ENCODE measurements around the gene PNMA6A.
"Not testable (repeated sequence)": the region's sequence is repeated elsewhere in the genome, so short reads cannot be mapped to it uniquely, and the experiment has no call there.

PNMA6A gene

DNA sequence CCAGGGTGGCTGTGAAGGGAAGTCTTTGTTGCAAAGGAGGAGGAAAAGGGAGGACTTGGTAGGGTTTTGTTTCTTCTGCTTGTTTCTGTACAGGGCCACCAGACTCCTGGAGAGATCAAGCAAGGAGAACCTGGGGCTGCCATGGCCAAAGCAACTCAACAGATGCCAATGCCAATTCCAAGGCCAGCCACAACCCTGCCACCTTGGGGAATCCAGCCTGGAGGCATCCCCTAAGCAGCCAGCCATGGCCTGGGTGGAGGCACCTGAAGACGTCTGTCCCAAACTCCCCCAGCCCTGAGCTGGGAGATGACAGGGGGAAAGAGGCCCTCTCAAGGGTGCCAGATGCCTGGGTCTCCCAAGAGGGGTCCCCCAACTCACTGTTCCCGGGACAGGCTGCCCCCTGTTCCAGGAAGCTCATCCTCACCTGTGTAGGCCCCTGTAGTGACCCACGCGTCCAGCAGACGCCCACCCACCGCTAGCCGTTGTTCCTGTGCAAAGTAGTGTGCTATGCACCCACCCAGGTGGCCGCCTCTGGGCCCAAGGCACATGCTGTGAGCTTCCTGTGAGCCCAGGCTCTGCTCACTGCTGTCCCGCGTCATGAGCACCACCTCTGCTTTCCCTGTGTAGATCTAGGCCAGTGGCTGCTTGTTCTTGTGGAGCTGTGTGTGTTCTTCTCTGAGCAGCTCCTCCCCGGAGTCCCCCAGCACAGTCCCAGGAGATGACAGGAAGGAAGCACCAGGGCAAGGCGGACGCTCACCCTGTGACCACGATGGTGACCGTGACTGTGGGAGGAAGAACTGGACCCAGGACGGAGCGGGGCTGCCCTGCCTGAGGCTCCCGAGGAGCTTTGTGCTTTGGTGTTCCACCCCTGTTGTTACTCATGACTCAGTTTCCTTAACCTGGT, 12.8 kb upstream of the PNMA6A start:
- H3K27me3 ChIP-seq (ENCODE audit: control insufficient read depth, insufficient read depth, low read length), result peaks cover 9% of the 10 kb centered on the region
- peaks cover 10% of the 10 kb centered on the region for H3K9me3 ChIP-seq (ENCODE audit: control insufficient read depth, low read depth, low read length)

DNA sequence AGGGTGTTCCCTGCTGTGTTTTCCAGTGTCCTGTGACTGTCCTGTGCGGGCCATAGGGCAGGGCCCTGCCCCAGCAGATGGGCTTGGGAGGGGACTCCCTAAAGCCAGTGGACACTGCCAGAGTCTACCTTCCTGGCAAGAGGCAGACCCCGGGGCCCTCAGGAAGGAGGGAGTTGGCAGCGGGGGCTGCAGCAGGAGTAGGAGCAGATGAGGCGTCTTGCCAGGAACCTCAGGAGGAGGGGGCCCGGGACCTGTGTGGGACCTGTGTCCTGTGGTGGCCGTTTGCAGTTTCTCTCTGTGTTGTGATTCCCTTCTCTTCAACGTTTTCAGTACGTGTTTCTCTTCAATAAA, 12.2 kb upstream of the PNMA6A start:
- H3K9ac ChIP-seq (ENCODE audit: low read length), result no peak overlapping the region
- H3K27ac ChIP-seq (ENCODE audit: low read length), result no peak overlapping the region
- no peaks in the 10 kb centered on the region for H3K36me3 ChIP-seq (ENCODE audit: control insufficient read depth, low read depth, low read length)
- peaks cover 6% of the 10 kb centered on the region for H3K4me1 ChIP-seq (ENCODE audit: control insufficient read depth, low read depth, low read length)
- peaks cover 9% of the 10 kb centered on the region for H3K27me3 ChIP-seq (ENCODE audit: control insufficient read depth, insufficient read depth, low read length)
- no peak overlapping the region for H3K4me3 ChIP-seq (ENCODE audit: low read length)
- H3K9me3 ChIP-seq (ENCODE audit: control insufficient read depth, low read depth, low read length), result peaks cover 12% of the 10 kb centered on the region

More for the DNA sequence above, 12.8 kb upstream of the PNMA6A start:
- Histone ChIP-seq H3K36me3 (ENCODE audit: control insufficient read depth, low read depth, low read length) (no peaks in the 10 kb centered on the region), H3K4me1 (ENCODE audit: control insufficient read depth, low read depth, low read length) (peaks cover 6% of the 10 kb centered on the region), H3K4me3 (ENCODE audit: low read length) (no peak overlapping the region), H3K9ac (ENCODE audit: low read length) (no peak overlapping the region), H3K27ac (ENCODE audit: low read length) (no peak overlapping the region)

DNA sequence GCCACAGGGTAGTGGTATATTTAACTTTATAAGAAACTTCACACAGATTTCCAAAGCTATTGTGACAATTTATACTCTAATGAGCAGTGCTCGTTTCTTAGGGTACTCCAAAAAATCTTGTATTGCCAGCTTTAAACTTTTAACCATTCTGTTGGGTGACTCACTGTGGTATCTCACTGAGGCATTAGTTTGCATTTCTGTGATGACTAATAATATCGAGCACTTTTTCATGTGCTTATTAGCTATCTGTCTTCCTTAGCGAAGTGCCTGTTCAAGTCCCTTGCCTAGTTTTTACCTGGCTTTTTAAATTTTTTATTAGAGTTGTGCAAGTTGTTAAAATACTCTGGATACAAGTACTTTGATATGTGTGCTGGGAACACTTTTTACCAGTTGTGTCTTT, 10.5 kb upstream of the PNMA6A start:
- H3K4me1 ChIP-seq (ENCODE audit: control insufficient read depth, low read depth, low read length), result peaks cover 6% of the 10 kb centered on the region
- H3K9ac ChIP-seq (ENCODE audit: low read length), result no peak overlapping the region
- H3K27ac ChIP-seq (ENCODE audit: low read length), result no peak overlapping the region
- no peak overlapping the region for H3K4me3 ChIP-seq (ENCODE audit: low read length)
- no peaks in the 10 kb centered on the region for H3K36me3 ChIP-seq (ENCODE audit: control insufficient read depth, low read depth, low read length)
- peaks cover 6% of the 10 kb centered on the region for H3K27me3 ChIP-seq (ENCODE audit: control insufficient read depth, insufficient read depth, low read length)
- peaks cover 14% of the 10 kb centered on the region for H3K9me3 ChIP-seq (ENCODE audit: control insufficient read depth, low read depth, low read length)

DNA sequence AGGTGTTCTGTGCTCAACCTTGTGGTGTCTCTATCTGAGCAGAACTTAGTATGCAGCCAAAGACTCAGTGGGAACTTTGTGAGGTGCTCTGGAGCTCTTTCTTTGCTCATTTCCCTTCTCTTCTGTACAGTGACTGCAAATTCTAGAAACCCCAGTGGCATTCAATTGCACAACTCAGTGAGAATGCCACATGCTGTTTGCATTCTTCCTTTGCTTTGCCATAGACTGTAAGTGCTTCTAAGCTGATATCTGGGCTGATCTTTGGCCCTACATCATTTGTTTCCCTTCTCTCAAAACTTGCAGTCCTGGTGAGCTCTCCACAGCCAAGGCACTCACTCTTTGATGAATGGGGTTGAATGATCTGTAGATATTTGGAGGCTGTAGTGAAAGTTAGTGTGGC, 8.9 kb upstream of the PNMA6A start:
- H3K4me3 ChIP-seq (ENCODE audit: low read length), result no peak overlapping the region
- no peak overlapping the region for H3K27ac ChIP-seq (ENCODE audit: low read length)
- no peaks in the 10 kb centered on the region for H3K27me3 ChIP-seq (ENCODE audit: control insufficient read depth, insufficient read depth, low read length)
- no peak overlapping the region for H3K9ac ChIP-seq (ENCODE audit: low read length)
- H3K9me3 ChIP-seq (ENCODE audit: control insufficient read depth, low read depth, low read length), result peaks cover 14% of the 10 kb centered on the region
- H3K36me3 ChIP-seq (ENCODE audit: control insufficient read depth, low read depth, low read length), result no peaks in the 10 kb centered on the region
- peaks cover 6% of the 10 kb centered on the region for H3K4me1 ChIP-seq (ENCODE audit: control insufficient read depth, low read depth, low read length)

DNA sequence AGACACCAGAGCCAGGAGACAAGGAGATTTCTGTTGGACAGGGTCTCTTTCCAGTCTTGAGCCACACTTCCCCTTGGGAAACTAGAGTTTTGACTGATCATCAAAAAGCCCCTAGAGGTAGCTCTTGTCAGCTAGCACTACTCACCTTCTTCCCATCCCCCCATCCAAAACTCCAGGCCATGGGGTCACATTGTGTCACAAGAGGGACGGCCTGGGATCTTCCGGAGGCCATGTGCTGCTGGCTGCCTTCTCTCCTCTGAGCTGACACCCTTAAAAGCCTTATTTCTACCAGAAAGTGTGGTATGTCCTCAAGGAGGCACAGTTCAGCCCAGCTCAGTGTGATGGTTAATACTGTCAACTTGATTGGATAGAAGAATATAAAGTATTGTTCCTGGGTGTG, 8.2 kb upstream of the PNMA6A start:
- Histone ChIP-seq H3K27me3 (ENCODE audit: control insufficient read depth, insufficient read depth, low read length) (no peaks in the 10 kb centered on the region), H3K4me3 (ENCODE audit: low read length) (no peak overlapping the region), H3K36me3 (ENCODE audit: control insufficient read depth, low read depth, low read length) (no peaks in the 10 kb centered on the region), H3K9me3 (ENCODE audit: control insufficient read depth, low read depth, low read length) (peaks cover 14% of the 10 kb centered on the region), H3K27ac (ENCODE audit: low read length) (no peak overlapping the region), H3K4me1 (ENCODE audit: control insufficient read depth, low read depth, low read length) (peaks cover 6% of the 10 kb centered on the region), H3K9ac (ENCODE audit: low read length) (no peak overlapping the region)

DNA sequence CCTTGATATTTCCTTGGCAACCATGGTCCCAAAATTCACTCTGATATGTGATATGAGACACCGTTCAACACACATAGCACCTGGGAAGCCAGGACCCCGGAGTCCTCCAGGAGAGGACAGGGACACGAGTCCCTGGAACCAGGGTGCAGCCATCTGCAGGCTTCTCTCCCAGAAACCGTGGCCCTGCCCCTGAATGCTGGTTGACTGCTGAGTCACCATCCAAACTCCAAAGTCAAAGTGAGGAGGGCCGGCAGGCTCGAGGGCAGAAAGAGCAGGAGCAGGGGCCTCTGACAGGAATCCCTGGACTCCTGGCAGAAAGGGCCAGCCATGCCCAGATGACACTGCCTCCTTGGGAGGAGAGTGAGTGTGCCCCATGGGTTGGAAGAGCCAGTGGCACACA, 6.9 kb upstream of the PNMA6A start:
- Histone ChIP-seq H3K9ac (ENCODE audit: low read length) (no peak overlapping the region), H3K36me3 (ENCODE audit: control insufficient read depth, low read depth, low read length) (no peaks in the 10 kb centered on the region), H3K4me1 (ENCODE audit: control insufficient read depth, low read depth, low read length) (peaks cover 6% of the 10 kb centered on the region), H3K4me3 (ENCODE audit: low read length) (no peak overlapping the region), H3K9me3 (ENCODE audit: control insufficient read depth, low read depth, low read length) (peaks cover 14% of the 10 kb centered on the region), H3K27ac (ENCODE audit: low read length) (no peak overlapping the region), H3K27me3 (ENCODE audit: control insufficient read depth, insufficient read depth, low read length) (no peaks in the 10 kb centered on the region)

DNA sequence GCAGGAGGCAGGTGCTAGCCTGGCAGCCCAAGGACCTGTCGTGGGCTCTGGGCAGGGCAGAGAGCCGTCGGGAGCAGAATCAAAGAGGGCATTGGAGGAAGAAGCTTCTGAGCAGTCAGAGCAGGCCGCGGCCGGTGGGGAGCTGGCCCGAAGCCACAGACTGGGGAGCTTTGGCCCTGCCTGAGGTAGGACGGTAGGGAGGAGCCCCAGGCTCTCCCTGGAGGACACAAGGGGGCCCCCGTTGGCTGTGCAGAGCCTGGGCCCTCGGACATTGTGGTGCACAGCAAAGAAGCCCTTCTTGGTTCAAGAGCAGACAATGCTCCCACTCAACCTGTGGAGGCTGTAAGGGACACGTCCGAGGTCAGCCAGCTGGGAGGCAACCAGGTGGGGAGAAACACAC, 5.9 kb upstream of the PNMA6A start:
- H3K27me3 ChIP-seq (ENCODE audit: control insufficient read depth, insufficient read depth, low read length); H3K9me3 ChIP-seq (ENCODE audit: control insufficient read depth, low read depth, low read length); H3K4me1 ChIP-seq (ENCODE audit: control insufficient read depth, low read depth, low read length); H3K4me3 ChIP-seq (ENCODE audit: low read length); H3K9ac ChIP-seq (ENCODE audit: low read length); H3K27ac ChIP-seq (ENCODE audit: low read length); H3K36me3 ChIP-seq (ENCODE audit: control insufficient read depth, low read depth, low read length): not testable (repeated sequence)

- not testable (repeated sequence) for H3K36me3 ChIP-seq (ENCODE audit: control insufficient read depth, low read depth, low read length); H3K4me1 ChIP-seq (ENCODE audit: control insufficient read depth, low read depth, low read length); H3K9ac ChIP-seq (ENCODE audit: low read length); H3K27me3 ChIP-seq (ENCODE audit: control insufficient read depth, insufficient read depth, low read length); H3K4me3 ChIP-seq (ENCODE audit: low read length); H3K27ac ChIP-seq (ENCODE audit: low read length); H3K9me3 ChIP-seq (ENCODE audit: control insufficient read depth, low read depth, low read length)
Observed at GRCh38 chrX:153073331-153073730, 1.1 kb downstream of the PNMA6A start.

DNA sequence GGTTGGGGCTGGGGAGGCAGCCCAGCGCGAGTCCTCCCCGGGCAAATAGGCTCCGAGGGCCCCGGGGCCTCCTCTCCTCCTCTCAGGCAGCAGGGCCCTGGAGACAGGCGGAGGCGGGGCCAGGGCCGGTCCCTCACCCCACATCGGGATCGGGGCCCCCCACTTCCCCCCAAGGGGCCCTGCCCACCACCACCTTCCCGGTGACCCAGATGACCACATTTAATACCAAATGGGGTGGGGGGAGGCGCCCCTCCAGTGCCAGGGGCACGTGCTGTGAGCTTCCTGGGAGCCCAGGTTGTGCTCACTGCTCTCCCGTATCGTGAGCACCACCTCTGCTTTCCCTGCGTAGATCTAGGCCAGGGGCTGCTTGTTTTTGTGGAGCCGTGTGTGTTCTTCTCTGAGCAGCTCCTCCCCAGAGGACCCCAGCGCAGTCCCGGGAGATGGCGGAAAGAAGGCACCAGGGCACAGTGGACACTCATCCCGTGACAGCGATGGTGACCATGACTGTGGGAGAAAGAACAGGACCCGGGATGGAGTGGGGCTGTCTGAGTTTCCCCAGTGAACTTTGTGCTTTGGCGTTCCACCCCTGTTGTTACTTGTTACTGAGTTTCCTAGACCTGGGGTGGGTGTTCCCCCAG, 2.1 kb downstream of the PNMA6A start:
- Histone ChIP-seq H3K27me3 (ENCODE audit: control insufficient read depth, insufficient read depth, low read length) (no peaks in the 10 kb centered on the region), H3K27ac (ENCODE audit: low read length) (no peak overlapping the region), H3K9ac (ENCODE audit: low read length) (no peak overlapping the region), H3K4me1 (ENCODE audit: control insufficient read depth, low read depth, low read length) (no peaks in the 10 kb centered on the region), H3K4me3 (ENCODE audit: low read length) (no peak overlapping the region), H3K9me3 (ENCODE audit: control insufficient read depth, low read depth, low read length) (no peaks in the 10 kb centered on the region), H3K36me3 (ENCODE audit: control insufficient read depth, low read depth, low read length) (no peaks in the 10 kb centered on the region)

DNA sequence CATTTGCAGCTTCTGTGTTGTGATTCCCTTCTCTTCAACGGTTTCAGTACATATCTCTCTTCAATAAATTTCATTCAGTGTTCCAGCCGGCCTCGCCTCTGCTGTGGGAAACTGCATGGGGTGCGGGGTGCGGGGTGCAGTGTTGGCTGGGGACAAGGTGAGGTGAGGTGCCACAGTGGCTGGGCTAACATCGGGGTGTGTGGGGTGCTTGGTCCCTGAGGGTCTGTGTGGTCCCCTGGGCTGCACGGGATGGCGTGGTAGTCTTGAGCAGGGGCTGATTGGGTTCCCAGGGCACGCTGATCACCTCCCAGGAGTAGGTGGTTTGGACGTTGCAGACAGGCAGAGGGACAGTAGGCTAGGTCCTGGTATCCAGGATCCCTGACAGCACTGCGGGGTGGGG, 2.7 kb downstream of the PNMA6A start:
- Histone ChIP-seq H3K27ac (ENCODE audit: low read length) (no peak overlapping the region), H3K9me3 (ENCODE audit: control insufficient read depth, low read depth, low read length) (no peaks in the 10 kb centered on the region), H3K36me3 (ENCODE audit: control insufficient read depth, low read depth, low read length) (no peaks in the 10 kb centered on the region), H3K4me1 (ENCODE audit: control insufficient read depth, low read depth, low read length) (no peaks in the 10 kb centered on the region), H3K4me3 (ENCODE audit: low read length) (no peak overlapping the region), H3K9ac (ENCODE audit: low read length) (no peak overlapping the region), H3K27me3 (ENCODE audit: control insufficient read depth, insufficient read depth, low read length) (no peaks in the 10 kb centered on the region)

DNA sequence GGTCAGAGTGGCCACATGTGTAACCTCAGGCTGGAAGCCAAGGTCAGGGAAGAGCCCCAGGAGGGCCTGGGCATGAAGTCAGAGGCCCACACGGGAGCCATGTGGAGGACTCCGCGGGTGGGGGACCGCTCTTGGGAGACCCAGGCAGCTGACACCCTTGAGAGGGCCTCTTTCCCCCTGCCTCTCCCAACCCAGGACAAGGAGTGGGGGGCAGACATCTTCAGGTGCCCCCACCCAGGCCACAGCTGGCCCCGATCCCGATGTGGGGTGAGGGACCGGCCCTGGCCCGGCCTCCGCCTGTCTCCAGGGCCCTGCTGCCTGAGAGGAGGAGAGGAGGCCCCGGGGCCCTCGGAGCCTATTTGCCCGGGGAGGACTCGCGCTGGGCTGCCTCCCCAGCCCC, 3.1 kb downstream of the PNMA6A start:
- H3K4me3 ChIP-seq (ENCODE audit: low read length), result no peak overlapping the region
- no peak overlapping the region for H3K27ac ChIP-seq (ENCODE audit: low read length)
- H3K36me3 ChIP-seq (ENCODE audit: control insufficient read depth, low read depth, low read length), result no peaks in the 10 kb centered on the region
- no peaks in the 10 kb centered on the region for H3K9me3 ChIP-seq (ENCODE audit: control insufficient read depth, low read depth, low read length)
- no peaks in the 10 kb centered on the region for H3K27me3 ChIP-seq (ENCODE audit: control insufficient read depth, insufficient read depth, low read length)
- H3K9ac ChIP-seq (ENCODE audit: low read length), result no peak overlapping the region
- H3K4me1 ChIP-seq (ENCODE audit: control insufficient read depth, low read depth, low read length), result no peaks in the 10 kb centered on the region
